D341Med (cell line): ENCODE results near the gene NUDT1.

Experiments used
- DNase-seq: peaks from one replicate; pipeline ENCODE4 v3.0.0; 2012; ENCODE audit warnings: low spot score

NUDT1 gene

DNA sequence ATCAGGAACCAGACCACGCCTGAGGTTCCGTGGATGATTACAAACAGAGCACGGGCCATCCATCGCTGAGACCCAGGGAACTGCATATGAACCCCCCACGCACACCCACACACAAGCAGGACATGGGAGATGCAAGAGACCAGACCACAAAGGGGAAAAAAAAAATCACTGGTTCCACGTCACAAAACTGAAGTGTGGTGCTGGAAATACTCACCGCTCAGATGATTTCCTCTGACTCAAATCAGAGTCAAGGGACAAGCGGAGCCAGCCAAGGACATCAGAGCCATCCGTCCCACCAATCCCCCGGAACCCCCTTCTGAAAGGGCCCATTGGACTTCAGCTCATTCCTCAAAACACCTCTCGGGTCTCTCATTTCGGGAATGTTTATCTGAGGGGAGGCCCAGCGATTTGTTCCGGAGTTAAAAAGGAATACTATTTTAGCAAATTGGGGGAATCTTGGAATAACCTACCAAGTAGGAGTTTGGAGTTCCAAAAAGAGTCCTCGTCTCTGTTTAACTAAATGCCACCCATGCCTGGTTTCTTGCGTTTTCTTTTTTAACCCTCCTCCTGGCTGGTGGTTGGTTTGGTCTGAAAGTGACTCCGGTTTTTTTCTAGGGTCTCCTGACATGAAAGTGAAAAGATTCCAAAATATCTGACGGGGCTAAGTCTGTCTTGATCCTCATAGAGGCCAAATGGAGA, 57.3 kb downstream of the NUDT1 start:
- peak; percentile 9 for DNase-seq

DNA sequence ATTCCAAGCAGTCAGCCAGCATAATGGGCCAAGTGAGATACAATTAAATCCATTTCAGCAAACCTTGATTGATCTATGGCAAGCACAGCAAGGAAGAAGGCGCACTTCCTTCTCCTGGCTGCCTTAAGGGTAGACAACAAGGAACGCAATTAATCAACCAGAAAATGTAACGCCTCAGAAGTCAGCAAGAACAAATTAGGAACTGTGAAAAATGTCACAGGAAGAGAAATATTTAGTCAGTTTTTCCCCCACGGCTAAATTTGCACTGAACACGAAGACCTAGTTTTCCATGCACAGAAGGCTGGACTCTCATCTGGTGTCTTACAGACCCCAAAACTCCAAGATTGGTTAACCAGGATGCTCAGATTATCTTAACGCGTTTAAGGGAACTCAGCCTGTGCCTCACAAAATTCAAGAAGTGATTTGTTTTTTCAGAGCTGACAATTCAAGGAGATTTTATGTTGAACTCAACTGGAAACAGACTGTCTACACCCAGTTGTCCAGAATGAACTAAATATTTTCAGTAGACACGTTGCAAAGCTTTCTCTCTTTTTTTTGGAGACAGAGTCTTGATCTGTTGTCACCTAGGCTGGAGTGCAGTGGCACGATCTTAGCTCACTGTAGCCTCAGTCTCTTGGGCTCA, 58.0 kb downstream of the NUDT1 start:
- DNase-seq, result peak; percentile 4
